ENCODE results near the gene DUSP22.

DNA sequence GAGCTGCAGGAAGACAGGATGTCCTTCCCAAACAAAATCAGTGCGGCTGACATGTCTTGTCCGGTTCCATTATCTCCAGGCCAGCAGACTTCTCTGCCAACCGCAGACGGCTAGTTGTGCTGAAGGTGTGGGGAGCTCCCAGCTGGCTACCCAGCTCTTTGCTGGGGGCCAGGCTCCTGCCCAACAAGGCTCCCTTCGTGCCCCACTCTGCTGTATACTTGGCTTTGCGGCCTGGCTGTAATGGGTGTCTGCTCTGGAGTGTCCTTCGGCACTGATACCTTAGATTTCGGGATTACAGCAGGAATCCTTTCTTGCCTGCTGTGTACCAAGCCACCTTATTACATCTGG, 50.5 kb downstream of the DUSP22 start:
- TF ChIP-seq, protein P1, sequence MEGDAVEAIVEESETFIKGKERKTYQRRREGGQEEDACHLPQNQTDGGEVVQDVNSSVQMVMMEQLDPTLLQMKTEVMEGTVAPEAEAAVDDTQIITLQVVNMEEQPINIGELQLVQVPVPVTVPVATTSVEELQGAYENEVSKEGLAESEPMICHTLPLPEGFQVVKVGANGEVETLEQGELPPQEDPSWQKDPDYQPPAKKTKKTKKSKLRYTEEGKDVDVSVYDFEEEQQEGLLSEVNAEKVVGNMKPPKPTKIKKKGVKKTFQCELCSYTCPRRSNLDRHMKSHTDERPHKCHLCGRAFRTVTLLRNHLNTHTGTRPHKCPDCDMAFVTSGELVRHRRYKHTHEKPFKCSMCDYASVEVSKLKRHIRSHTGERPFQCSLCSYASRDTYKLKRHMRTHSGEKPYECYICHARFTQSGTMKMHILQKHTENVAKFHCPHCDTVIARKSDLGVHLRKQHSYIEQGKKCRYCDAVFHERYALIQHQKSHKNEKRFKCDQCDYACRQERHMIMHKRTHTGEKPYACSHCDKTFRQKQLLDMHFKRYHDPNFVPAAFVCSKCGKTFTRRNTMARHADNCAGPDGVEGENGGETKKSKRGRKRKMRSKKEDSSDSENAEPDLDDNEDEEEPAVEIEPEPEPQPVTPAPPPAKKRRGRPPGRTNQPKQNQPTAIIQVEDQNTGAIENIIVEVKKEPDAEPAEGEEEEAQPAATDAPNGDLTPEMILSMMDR (IDR thresholded peaks at IDR 0.05; ENCODE audit: low read depth, low read length, missing input control), result no peak
- TF ChIP-seq, protein P2, sequence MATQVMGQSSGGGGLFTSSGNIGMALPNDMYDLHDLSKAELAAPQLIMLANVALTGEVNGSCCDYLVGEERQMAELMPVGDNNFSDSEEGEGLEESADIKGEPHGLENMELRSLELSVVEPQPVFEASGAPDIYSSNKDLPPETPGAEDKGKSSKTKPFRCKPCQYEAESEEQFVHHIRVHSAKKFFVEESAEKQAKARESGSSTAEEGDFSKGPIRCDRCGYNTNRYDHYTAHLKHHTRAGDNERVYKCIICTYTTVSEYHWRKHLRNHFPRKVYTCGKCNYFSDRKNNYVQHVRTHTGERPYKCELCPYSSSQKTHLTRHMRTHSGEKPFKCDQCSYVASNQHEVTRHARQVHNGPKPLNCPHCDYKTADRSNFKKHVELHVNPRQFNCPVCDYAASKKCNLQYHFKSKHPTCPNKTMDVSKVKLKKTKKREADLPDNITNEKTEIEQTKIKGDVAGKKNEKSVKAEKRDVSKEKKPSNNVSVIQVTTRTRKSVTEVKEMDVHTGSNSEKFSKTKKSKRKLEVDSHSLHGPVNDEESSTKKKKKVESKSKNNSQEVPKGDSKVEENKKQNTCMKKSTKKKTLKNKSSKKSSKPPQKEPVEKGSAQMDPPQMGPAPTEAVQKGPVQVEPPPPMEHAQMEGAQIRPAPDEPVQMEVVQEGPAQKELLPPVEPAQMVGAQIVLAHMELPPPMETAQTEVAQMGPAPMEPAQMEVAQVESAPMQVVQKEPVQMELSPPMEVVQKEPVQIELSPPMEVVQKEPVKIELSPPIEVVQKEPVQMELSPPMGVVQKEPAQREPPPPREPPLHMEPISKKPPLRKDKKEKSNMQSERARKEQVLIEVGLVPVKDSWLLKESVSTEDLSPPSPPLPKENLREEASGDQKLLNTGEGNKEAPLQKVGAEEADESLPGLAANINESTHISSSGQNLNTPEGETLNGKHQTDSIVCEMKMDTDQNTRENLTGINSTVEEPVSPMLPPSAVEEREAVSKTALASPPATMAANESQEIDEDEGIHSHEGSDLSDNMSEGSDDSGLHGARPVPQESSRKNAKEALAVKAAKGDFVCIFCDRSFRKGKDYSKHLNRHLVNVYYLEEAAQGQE (IDR thresholded peaks at IDR 0.05), result no peak
- TF ChIP-seq, protein P3, sequence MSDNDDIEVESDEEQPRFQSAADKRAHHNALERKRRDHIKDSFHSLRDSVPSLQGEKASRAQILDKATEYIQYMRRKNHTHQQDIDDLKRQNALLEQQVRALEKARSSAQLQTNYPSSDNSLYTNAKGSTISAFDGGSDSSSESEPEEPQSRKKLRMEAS (IDR thresholded peaks at IDR 0.05), result no peak
- TF ChIP-seq TAF1 (conservative IDR thresholded peaks at IDR 0.05) (no peak), GABPA (IDR thresholded peaks at IDR 0.05 in 1 of 2, conservative IDR thresholded peaks at IDR 0.05 in 1 of 2) (no peak), RAD21 (IDR thresholded peaks at IDR 0.05) (no peak)
